Hepatocyte (in vitro differentiated cells): ENCODE data around the gene CRIM1.

Experiments used
- EZH2 ChIP-seq: fragments of 200-600 bp; sonication (generic); IDR thresholded peaks from 2 replicates; pipeline ENCODE4 v1.6.1; 2016; ENCODE audit warnings: antibody characterized with exemption, mild to moderate bottlenecking, borderline replicate concordance
- TF ChIP-seq, protein P1 (sequence below): fragments of 200-600 bp; sonication (generic); IDR thresholded peaks from 2 replicates; pipeline ENCODE4 v1.5.1; 2016; ENCODE audit warnings: antibody characterized with exemption, mild to moderate bottlenecking; ENCODE audit not compliant: poor library complexity

DNA sequence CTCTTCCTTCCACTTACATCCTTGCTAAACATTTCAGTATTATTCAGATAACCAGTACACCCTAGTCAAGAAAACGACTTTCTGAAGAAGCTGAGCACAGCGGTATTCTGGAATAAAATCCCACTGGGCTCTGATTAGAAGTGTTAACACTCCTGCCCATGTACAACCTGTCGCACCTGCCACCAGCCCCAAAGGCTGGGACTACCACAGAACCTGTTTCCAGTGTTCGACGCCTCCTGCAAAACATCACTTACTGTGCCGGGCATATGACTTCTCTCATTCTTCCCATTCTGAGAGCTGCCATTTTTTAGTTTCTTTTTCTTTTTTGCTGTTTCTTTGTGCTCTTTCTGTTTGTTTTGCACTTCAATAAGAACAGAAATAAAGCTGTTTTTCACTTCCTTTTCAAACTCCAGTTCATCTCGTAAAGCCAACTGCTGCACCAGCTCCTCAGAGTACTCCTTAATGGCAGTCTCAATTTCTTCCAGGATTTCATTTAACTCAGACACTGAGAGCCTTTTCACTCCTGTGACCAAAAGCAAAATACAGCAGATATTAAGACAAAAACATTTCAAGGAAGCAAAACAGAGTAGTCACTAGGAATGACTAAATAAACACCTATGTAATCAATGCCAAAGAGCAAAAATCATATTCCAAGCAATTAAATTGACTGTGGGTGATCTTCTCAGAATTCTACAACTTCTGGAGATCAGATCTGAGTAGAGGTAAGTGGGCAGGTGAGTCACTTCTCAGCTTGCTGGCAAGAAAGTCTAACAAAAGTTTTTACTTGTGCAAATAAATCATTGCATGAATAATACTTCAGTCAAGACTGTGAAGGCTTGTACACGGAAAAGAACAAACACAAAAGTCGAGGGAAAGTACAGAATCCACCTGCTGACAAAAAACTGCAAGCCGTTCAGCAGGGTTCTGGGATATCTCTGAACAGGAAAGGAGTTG is 223.0 kb downstream of the CRIM1 start:
- TF ChIP-seq, protein P1, sequence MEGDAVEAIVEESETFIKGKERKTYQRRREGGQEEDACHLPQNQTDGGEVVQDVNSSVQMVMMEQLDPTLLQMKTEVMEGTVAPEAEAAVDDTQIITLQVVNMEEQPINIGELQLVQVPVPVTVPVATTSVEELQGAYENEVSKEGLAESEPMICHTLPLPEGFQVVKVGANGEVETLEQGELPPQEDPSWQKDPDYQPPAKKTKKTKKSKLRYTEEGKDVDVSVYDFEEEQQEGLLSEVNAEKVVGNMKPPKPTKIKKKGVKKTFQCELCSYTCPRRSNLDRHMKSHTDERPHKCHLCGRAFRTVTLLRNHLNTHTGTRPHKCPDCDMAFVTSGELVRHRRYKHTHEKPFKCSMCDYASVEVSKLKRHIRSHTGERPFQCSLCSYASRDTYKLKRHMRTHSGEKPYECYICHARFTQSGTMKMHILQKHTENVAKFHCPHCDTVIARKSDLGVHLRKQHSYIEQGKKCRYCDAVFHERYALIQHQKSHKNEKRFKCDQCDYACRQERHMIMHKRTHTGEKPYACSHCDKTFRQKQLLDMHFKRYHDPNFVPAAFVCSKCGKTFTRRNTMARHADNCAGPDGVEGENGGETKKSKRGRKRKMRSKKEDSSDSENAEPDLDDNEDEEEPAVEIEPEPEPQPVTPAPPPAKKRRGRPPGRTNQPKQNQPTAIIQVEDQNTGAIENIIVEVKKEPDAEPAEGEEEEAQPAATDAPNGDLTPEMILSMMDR, result no peak
- no peak for TF ChIP-seq EZH2
